Measurements from ENCODE around the gene ADAM29.

- no peak for TF ChIP-seq CTCF (IDR thresholded peaks at IDR 0.05)
- TF ChIP-seq POLR2A (IDR thresholded peaks at IDR 0.05), result no peak
These were observed 28.1 kb downstream of the ADAM29 start for GRCh38 chr4:174946246-174946645.
